Cardiac fibroblast (primary cell): Measurements from ENCODE around the gene GGT7.

Experiments
- DNase-seq, 2 donors: peaks; one replicate each; pipeline versions ENCODE4 v3.0.0 to v3.0.0-alpha.2; 2010; ENCODE audit warnings: low read depth in 2 of 2
- H3K4me3 ChIP-seq, 2 donors: replicated peaks in 1 of 2; 1 replicate in 1 of 2; 2 replicates in 1 of 2; pipeline ENCODE4 v1.5.1; 2011; ENCODE audit warnings: low read depth in 2 of 2, low read length in 2 of 2, mild to moderate bottlenecking in 2 of 2, moderate library complexity in 1 of 2
- TF ChIP-seq, protein P1 (sequence below): IDR thresholded peaks from one replicate; pipeline ENCODE4 v1.5.1; 2011; ENCODE audit warnings: low read depth, mild to moderate bottlenecking, low read length, inconsistent platforms

The GGT7 gene

DNA sequence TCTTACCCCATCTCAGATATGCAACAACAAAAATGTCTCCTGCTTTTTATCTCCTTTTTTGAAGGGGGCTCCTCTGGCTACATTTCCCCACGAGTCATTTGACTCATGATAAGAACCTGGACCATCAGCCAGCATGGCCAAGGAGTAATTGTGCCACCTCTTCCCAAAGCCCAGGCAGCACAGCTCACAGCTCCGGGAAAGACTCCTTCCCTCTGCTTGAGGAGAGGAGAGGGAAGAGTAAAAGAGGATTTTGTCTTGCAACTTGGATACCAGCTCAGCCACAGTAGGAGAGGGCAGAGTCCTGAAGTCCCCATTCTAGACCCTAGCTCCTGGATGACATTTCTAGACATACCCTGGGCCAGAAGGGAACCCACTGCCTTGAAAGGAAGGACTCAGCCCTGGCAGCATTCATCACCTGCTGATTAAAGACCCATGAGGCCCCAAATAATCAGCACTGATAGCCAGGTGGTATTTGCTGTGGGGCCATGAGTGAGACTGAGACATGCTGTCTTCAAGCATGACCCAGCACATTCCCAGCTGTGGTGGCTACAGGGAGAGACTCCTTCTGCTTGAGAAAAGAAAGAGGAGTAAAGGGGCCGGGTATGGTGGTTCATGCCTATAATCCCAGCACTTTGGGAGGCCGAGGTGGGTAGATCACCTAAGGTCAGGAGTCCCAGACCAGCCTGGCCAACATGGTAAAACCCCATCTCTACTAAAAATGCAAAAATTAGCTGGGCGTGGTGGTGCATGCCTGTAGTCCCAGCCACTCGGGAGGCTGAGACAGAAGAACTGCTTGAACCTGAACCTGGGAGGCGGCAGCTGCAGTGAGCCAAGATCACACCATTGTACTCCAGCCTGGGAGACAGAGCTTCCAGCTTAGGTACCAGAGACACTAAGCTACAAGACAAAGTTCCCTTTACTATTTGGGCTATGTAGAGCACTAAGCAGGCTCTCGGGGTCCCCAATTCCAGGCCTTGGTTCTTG is 75.4 kb downstream of the GGT7 start:
- TF ChIP-seq, protein P1, sequence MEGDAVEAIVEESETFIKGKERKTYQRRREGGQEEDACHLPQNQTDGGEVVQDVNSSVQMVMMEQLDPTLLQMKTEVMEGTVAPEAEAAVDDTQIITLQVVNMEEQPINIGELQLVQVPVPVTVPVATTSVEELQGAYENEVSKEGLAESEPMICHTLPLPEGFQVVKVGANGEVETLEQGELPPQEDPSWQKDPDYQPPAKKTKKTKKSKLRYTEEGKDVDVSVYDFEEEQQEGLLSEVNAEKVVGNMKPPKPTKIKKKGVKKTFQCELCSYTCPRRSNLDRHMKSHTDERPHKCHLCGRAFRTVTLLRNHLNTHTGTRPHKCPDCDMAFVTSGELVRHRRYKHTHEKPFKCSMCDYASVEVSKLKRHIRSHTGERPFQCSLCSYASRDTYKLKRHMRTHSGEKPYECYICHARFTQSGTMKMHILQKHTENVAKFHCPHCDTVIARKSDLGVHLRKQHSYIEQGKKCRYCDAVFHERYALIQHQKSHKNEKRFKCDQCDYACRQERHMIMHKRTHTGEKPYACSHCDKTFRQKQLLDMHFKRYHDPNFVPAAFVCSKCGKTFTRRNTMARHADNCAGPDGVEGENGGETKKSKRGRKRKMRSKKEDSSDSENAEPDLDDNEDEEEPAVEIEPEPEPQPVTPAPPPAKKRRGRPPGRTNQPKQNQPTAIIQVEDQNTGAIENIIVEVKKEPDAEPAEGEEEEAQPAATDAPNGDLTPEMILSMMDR, result no peak

More for the DNA sequence above, 75.4 kb downstream of the GGT7 start:
- no peak for DNase-seq
- no peak overlapping the region for H3K4me3 ChIP-seq
